Measurements from ENCODE around the gene RTN4RL1. TPM values are rescaled to one million over a fixed set of nuclear protein-coding genes. Genes with fewer than 3 reads are reported as not detected.

RTN4RL1 gene
- total and polyA plus RNA-seq, 10 donors, result 0.09 to 4.5 (median 1.2) TPM

DNA sequence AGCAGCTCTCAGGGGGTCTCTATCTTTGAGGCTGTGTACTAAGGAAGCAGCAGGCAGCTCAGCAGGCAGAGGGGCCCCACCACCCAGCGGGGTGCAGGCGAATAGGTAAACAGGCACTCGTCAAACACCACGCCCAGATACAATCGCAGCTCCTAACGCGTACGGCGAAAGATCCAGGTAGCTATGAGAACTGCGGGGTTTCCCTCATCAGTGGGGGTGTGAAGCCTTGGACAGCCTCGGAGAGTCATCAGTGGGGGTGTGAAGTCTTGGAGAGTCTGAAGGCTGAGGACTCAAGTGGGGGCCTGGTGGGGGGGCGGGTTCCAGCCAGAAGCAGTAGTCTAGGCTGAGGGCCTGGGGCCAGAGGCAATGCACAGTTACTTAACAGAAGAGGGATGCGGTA, 69.0 kb downstream of the RTN4RL1 start:
- Histone ChIP-seq H3K27ac (no peak overlapping the region), H3K36me3 (no peaks in the 10 kb centered on the region), H3K4me3 (no peak overlapping the region), H3K4me1 (peaks cover 0 to 2% (median 0%) of the 10 kb centered on the region in 6 donors), H3K27me3 (replicated peaks in 1 of 7) (no peaks in the 10 kb centered on the region), H3K9me3 (no peaks in the 10 kb centered on the region)
- TF ChIP-seq POLR2A (IDR thresholded peaks at IDR 0.05), result no peak
- TF ChIP-seq, protein P1, sequence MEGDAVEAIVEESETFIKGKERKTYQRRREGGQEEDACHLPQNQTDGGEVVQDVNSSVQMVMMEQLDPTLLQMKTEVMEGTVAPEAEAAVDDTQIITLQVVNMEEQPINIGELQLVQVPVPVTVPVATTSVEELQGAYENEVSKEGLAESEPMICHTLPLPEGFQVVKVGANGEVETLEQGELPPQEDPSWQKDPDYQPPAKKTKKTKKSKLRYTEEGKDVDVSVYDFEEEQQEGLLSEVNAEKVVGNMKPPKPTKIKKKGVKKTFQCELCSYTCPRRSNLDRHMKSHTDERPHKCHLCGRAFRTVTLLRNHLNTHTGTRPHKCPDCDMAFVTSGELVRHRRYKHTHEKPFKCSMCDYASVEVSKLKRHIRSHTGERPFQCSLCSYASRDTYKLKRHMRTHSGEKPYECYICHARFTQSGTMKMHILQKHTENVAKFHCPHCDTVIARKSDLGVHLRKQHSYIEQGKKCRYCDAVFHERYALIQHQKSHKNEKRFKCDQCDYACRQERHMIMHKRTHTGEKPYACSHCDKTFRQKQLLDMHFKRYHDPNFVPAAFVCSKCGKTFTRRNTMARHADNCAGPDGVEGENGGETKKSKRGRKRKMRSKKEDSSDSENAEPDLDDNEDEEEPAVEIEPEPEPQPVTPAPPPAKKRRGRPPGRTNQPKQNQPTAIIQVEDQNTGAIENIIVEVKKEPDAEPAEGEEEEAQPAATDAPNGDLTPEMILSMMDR (IDR thresholded peaks at IDR 0.05 in 8 of 11, conservative IDR thresholded peaks at IDR 0.05 in 3 of 11), result no peak
- TF ChIP-seq POLR2AphosphoS5 (IDR thresholded peaks at IDR 0.05), result no peak
- 86 to 93% (median 91%) methylated on average over 13 of the region's 13 CpGs for WGBS, 5 donors
- no peak for DNase-seq
- intact Hi-C loops (cut with DNase I; ENCODE audit: low total_unique reads), result no loop called here

- no peaks in the 10 kb centered on the region for H3K27me3 ChIP-seq (replicated peaks in 1 of 7)
- whole genome bisulfite sequencing, 5 donors, result 73 to 95% (median 85%) methylated on average over 5 of the region's 5 CpGs
- H3K36me3 ChIP-seq, result no peaks in the 10 kb centered on the region
- H3K9me3 ChIP-seq, result no peaks in the 10 kb centered on the region
- intact Hi-C loops (cut with DNase I; ENCODE audit: low total_unique reads), result no loop called here
- H3K27ac ChIP-seq, result no peak overlapping the region
- no peak for DNase-seq
- TF ChIP-seq, protein P1 (IDR thresholded peaks at IDR 0.05 in 8 of 11, conservative IDR thresholded peaks at IDR 0.05 in 3 of 11), result no peak
- TF ChIP-seq POLR2A (IDR thresholded peaks at IDR 0.05) (no peak), POLR2AphosphoS5 (IDR thresholded peaks at IDR 0.05) (no peak)
- H3K4me1 ChIP-seq, result peaks cover 0 to 2% (median 0%) of the 10 kb centered on the region in 6 donors
- H3K4me3 ChIP-seq, result no peak overlapping the region
Observed at GRCh38 chr17:1953831-1954230, 71.3 kb downstream of the RTN4RL1 start.

GRCh38 chr17:1951920-1952319, 73.2 kb downstream of the RTN4RL1 start:
- Histone ChIP-seq H3K27ac (no peak overlapping the region), H3K4me1 (no peaks in the 10 kb centered on the region), H3K9me3 (no peaks in the 10 kb centered on the region), H3K4me3 (no peak overlapping the region), H3K36me3 (no peaks in the 10 kb centered on the region), H3K27me3 (replicated peaks in 1 of 7) (no peaks in the 10 kb centered on the region)
- TF ChIP-seq POLR2AphosphoS5 (IDR thresholded peaks at IDR 0.05) (no peak), POLR2A (IDR thresholded peaks at IDR 0.05) (no peak)
- TF ChIP-seq, protein P1 (IDR thresholded peaks at IDR 0.05 in 8 of 11, conservative IDR thresholded peaks at IDR 0.05 in 3 of 11), result no peak
- DNase-seq, result peak; percentile 58
- intact Hi-C loops (cut with DNase I; ENCODE audit: low total_unique reads), result no loop called here
- WGBS, 5 donors, result 67 to 74% (median 69%) methylated on average over 12 of the region's 12 CpGs

DNA sequence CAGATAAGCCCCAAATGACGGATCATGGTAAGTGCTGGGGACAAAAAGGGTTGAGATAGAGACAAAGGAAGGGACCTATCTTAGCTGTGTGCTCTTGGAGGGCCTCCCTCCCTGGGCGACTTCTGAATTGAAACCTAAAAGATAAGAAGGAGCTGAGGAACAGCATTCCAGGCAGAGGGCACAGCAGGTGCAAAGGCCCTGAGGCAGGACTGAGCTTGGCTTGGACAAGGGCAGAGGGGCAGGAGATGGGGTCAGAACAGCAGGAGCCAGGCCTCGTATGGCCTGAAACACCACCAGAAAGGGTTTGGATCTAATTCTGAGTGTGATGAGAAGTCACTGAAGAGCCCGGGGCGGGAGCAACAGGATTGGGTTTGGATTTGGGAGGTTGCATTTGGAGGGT, 75.4 kb downstream of the RTN4RL1 start:
- Histone ChIP-seq H3K9me3 (no peaks in the 10 kb centered on the region), H3K4me3 (no peak overlapping the region), H3K27ac (no peak overlapping the region), H3K27me3 (replicated peaks in 1 of 7) (no peaks in the 10 kb centered on the region), H3K36me3 (no peaks in the 10 kb centered on the region), H3K4me1 (no peaks in the 10 kb centered on the region)
- TF ChIP-seq POLR2AphosphoS5 (IDR thresholded peaks at IDR 0.05), result no peak
- TF ChIP-seq, protein P1 (IDR thresholded peaks at IDR 0.05 in 8 of 11, conservative IDR thresholded peaks at IDR 0.05 in 3 of 11), result no peak
- no peak for TF ChIP-seq POLR2A (IDR thresholded peaks at IDR 0.05)
- 82 to 94% (median 93%) methylated on average over 5 of the region's 5 CpGs for whole genome bisulfite sequencing, 5 donors
- intact Hi-C loops (cut with DNase I; ENCODE audit: low total_unique reads), result no loop called here
- DNase-seq, result no peak

All from spleen (tissue), 11 donors.